HS-5 (cell line): ENCODE data around the gene NTRK1.

ENCODE experiments used
- DNase-seq: peaks from one replicate; pipeline ENCODE4 v3.0.0-alpha.2; 2012; ENCODE audit warnings: low read depth

Gene NTRK1

GRCh38 chr1:156857532-156857931 is 3.1 kb upstream of the NTRK1 start:
- DNase-seq, result no peak

- no peak for DNase-seq
Measured at GRCh38 chr1:156858555-156858956, 2.1 kb upstream of the NTRK1 start.

- no peak for DNase-seq
Measured at GRCh38 chr1:156858959-156859522, 1.6 kb upstream of the NTRK1 start, which contains the start of gene INSRR. INSRR (minus strand) TSS chr1:156859117; CDS start chr1:156858621, 496 bp downstream.

GRCh38 chr1:156859523-156860112 is 1.0 kb upstream of the NTRK1 start:
- no peak for DNase-seq

GRCh38 chr1:156860113-156860627 is 495 bp upstream of the NTRK1 start:
- DNase-seq, result peak; percentile 9

GRCh38 chr1:156862584-156862983 is 1.9 kb downstream of the NTRK1 start:
- no peak for DNase-seq

GRCh38 chr1:156862997-156863599 is 2.4 kb downstream of the NTRK1 start:
- DNase-seq, result no peak

- no peak for DNase-seq
Measured at GRCh38 chr1:156863631-156864030, 3.0 kb downstream of the NTRK1 start.

GRCh38 chr1:156864796-156865195 is 4.1 kb downstream of the NTRK1 start:
- no peak for DNase-seq

GRCh38 chr1:156865258-156865657 is 4.6 kb downstream of the NTRK1 start:
- no peak for DNase-seq

- DNase-seq, result no peak
Measured at GRCh38 chr1:156865865-156866248, 5.2 kb downstream of the NTRK1 start.

- no peak for DNase-seq
Measured at GRCh38 chr1:156866249-156866909, 5.7 kb downstream of the NTRK1 start.

- DNase-seq, result no peak
Measured at GRCh38 chr1:156868341-156868740, 7.7 kb downstream of the NTRK1 start.

GRCh38 chr1:156869455-156869854 is 8.8 kb downstream of the NTRK1 start:
- DNase-seq, result no peak

- no peak for DNase-seq
Measured at GRCh38 chr1:156873659-156874058, 13.0 kb downstream of the NTRK1 start.

- no peak for DNase-seq
Measured at GRCh38 chr1:156874142-156874541, 13.5 kb downstream of the NTRK1 start.

GRCh38 chr1:156874572-156875340 is 14.1 kb downstream of the NTRK1 start:
- DNase-seq, result no peak

- no peak for DNase-seq
Measured at GRCh38 chr1:156875341-156875615, 14.6 kb downstream of the NTRK1 start.

GRCh38 chr1:156876281-156876680 is 15.6 kb downstream of the NTRK1 start:
- no peak for DNase-seq

- DNase-seq, result no peak
Measured at GRCh38 chr1:156877433-156878170, 16.9 kb downstream of the NTRK1 start.

- no peak for DNase-seq
Measured at GRCh38 chr1:156879876-156880275, 19.2 kb downstream of the NTRK1 start.

- DNase-seq, result no peak
Measured at GRCh38 chr1:156880473-156880872, 19.8 kb downstream of the NTRK1 start.
